Prostate gland (tissue), 2 donors: ENCODE results near the gene COA5. TPM values are rescaled to one million over a fixed set of nuclear protein-coding genes. Genes with fewer than 3 reads are reported as not detected.

Experiments used
- DNase-seq: peaks from one replicate; pipeline ENCODE4 v3.0.0-alpha.2; 2019; ENCODE audit warnings: low spot score
- H3K27ac ChIP-seq, 2 donors: fragments of 200-600 bp; sonication (generic); 2 replicates each; pipeline ENCODE4 v1.5.1; 2017 to 2019
- H3K27me3 ChIP-seq: fragments of 200-600 bp; sonication (generic); replicated peaks from 2 replicates; pipeline ENCODE4 v1.5.1; 2019; ENCODE audit not compliant: insufficient read depth
- H3K36me3 ChIP-seq, 2 donors: fragments of 200-600 bp; sonication (generic); 1 replicate in 1 of 2; 2 replicates in 1 of 2; pipeline versions ENCODE4 v1.5.1 to v1.8.1; 2017 to 2019
- H3K4me1 ChIP-seq: fragments of 200-600 bp; sonication (generic); replicated peaks from 2 replicates; pipeline ENCODE4 v1.5.1; 2019
- H3K4me3 ChIP-seq, 2 donors: fragments of 200-600 bp; sonication (generic); 2 replicates each; pipeline ENCODE4 v1.5.1; 2017 to 2019
- H3K9me3 ChIP-seq: fragments of 200-600 bp; sonication (generic); 2 replicates; pipeline ENCODE4 v1.5.1; 2017
- POLR2A ChIP-seq: fragments of 450-650 bp; IDR thresholded peaks from one replicate; pipeline ENCODE4 v1.6.1; 2016; ENCODE audit warnings: antibody characterized with exemption, mild to moderate bottlenecking
- POLR2AphosphoS5 ChIP-seq: sonication (generic); formaldehyde crosslinking; IDR thresholded peaks from one replicate; pipeline ENCODE4 v1.6.1; 2017; ENCODE audit warnings: antibody characterized with exemption
- WGBS: methylation state at CpG from one replicate; pipeline ENCODE4 v1.1.5; 2018; 5-methylcytosine and 5-hydroxymethylcytosine counted together
- intact Hi-C: fragments of 100-400 bp; cut with DNase I; formaldehyde crosslinking; loops from one replicate; pipeline ENCODE4 v1.14.2; 2022
- total RNA-seq, 2 donors: library from RNA; depleted of rRNA; stranded (reverse); fragments of >200 nt; gene quantifications; one replicate each; pipeline ENCODE4 v1.1.0, GENCODE V29; 2016
- TF ChIP-seq, protein P1 (sequence below), 4 experiments: fragments of 200-600 bp in 2 of 4; fragments of 450-650 bp in 2 of 4; sonication (generic) in 2 of 4; IDR thresholded peaks; 1 replicate in 3 of 4; 2 replicates in 1 of 4; pipeline ENCODE4 v1.5.1; 2016 to 2019; ENCODE audit warnings: antibody characterized with exemption in 4 of 4, mild to moderate bottlenecking in 2 of 4, moderate library complexity in 2 of 4

Gene COA5
- total RNA-seq, 2 donors from 2014 or later, result 34.9 to 41.6 TPM

DNA sequence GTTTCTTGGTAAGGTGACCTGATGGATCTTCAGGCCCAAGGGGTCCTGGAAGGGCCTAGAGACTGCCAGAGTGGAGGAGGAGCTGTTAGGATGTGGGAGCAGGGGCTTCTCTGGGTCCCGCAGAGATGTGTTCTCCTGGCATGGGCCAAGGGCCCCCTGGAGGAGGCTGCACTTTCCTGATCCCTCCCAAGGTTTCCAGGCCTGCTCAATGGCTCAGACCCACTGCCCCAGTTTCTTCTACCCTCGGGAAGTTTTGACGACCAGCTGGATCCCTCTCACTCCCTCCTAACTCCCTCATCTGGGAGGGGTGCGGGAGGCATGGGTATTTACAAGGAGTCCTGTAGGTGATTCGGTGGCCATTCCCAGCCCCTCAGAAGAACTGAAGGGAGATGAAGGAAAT is 36.1 kb downstream of the COA5 start:
- Histone ChIP-seq H3K27me3 (no peaks in the 10 kb centered on the region), H3K4me1 (no peaks in the 10 kb centered on the region), H3K27ac (no peak overlapping the region), H3K9me3 (no peaks in the 10 kb centered on the region), H3K36me3 (peaks cover 3 to 8% of the 10 kb centered on the region in 2 donors), H3K4me3 (no peak overlapping the region)
- WGBS, result 74% methylated on average over 5 of the region's 5 CpGs
- DNase-seq, result no peak
- no peak for TF ChIP-seq POLR2A
- TF ChIP-seq POLR2AphosphoS5, result no peak
- TF ChIP-seq, protein P1, sequence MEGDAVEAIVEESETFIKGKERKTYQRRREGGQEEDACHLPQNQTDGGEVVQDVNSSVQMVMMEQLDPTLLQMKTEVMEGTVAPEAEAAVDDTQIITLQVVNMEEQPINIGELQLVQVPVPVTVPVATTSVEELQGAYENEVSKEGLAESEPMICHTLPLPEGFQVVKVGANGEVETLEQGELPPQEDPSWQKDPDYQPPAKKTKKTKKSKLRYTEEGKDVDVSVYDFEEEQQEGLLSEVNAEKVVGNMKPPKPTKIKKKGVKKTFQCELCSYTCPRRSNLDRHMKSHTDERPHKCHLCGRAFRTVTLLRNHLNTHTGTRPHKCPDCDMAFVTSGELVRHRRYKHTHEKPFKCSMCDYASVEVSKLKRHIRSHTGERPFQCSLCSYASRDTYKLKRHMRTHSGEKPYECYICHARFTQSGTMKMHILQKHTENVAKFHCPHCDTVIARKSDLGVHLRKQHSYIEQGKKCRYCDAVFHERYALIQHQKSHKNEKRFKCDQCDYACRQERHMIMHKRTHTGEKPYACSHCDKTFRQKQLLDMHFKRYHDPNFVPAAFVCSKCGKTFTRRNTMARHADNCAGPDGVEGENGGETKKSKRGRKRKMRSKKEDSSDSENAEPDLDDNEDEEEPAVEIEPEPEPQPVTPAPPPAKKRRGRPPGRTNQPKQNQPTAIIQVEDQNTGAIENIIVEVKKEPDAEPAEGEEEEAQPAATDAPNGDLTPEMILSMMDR (IDR thresholded peaks at IDR 0.05), result no peak
- intact Hi-C loops, result no loop called here

DNA sequence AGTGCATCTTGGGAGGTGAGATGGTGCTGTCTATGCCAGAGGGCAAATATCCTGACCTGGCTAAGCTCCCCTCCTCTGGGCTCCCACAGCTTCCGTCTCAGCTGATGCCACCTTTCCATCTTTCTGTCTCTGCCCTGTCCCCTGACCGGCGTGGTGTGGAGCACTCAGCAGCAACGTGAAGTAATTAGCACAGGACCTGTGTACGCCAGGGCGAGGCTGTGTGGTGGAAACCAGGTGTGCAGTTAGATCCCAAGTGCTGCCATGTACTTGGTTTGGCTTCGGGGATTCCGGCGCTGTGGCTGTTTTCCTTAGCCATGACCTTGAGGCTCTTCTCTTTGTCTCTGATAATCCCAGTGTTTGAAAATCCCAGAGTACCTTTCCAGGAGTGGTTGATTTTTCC is 36.5 kb downstream of the COA5 start:
- DNase-seq, result no peak
- H3K27ac ChIP-seq, result no peak overlapping the region
- TF ChIP-seq POLR2A (no peak), POLR2AphosphoS5 (no peak)
- TF ChIP-seq, protein P1 (IDR thresholded peaks at IDR 0.05), result no peak
- H3K36me3 ChIP-seq, result peaks cover 3 to 8% of the 10 kb centered on the region in 2 donors
- H3K4me1 ChIP-seq, result no peaks in the 10 kb centered on the region
- no peaks in the 10 kb centered on the region for H3K9me3 ChIP-seq
- 96% methylated on average over 9 of the region's 9 CpGs for WGBS
- intact Hi-C loops, result no loop called here
- no peaks in the 10 kb centered on the region for H3K27me3 ChIP-seq
- no peak overlapping the region for H3K4me3 ChIP-seq

DNA sequence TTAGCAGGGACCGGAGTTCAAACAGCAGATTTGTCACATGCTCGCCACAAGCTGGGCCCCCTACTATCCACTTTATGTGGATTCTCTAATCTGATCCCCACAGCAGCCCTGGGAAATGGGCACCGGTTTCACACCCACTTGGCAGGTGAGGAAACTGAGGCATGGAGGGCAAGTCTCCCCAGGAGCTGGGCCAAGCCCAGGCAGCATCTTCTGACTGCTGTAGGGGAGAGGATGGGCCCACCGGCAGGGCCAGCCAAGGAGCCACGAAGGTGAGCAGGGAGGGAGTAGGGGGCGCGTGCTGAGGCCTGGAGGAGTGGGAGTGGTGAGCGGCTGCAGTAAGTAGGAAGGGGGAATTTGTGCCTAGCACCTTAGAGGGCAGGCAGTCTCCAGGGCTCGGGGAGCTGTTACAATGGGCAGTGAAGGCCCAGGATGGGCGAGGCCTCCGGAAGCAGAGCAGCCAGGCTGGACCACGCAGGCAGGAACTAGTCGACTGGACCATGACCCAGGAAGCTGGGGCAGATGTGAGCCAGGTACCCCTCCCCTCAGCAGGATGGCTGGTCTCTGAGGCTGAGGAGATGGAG is 37.1 kb downstream of the COA5 start:
- Histone ChIP-seq H3K36me3 (peaks cover 0 to 8% of the 10 kb centered on the region in 2 donors), H3K4me3 (no peak overlapping the region), H3K4me1 (no peaks in the 10 kb centered on the region), H3K27me3 (no peaks in the 10 kb centered on the region), H3K27ac (no peak overlapping the region), H3K9me3 (no peaks in the 10 kb centered on the region)
- DNase-seq, result no peak
- WGBS, result 93% methylated on average over 13 of the region's 13 CpGs
- intact Hi-C loops, result no loop called here
- TF ChIP-seq POLR2AphosphoS5, result no peak
- no peak for TF ChIP-seq POLR2A
- TF ChIP-seq, protein P1 (IDR thresholded peaks at IDR 0.05), result no peak

DNA sequence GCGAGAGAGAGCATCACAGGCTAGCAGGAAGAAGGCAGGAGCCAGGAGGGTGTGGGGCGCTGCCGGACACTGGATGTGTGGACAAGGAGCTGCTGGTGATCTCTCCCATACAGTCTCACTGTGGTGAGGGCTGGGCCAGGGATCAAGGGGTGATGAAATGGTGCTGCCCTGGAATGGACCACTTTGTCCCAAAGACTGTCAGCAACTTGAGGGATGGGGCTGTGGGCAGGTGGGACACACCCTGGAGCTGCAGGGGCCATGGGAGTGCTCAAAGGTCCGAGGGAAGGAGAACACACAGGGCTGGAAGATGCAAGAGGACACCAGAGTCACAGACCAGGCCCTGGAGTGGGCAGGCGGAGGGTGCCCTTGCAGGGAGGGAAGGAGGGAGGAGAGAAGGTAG is 38.0 kb downstream of the COA5 start:
- Histone ChIP-seq H3K27me3 (no peaks in the 10 kb centered on the region), H3K4me3 (no peak overlapping the region), H3K4me1 (no peaks in the 10 kb centered on the region), H3K9me3 (no peaks in the 10 kb centered on the region), H3K27ac (no peak overlapping the region), H3K36me3 (peaks cover 0 to 8% of the 10 kb centered on the region in 2 donors)
- intact Hi-C loops, result no loop called here
- 95% methylated on average over 5 of the region's 5 CpGs for WGBS
- no peak for TF ChIP-seq POLR2AphosphoS5
- no peak for TF ChIP-seq POLR2A
- TF ChIP-seq, protein P1 (IDR thresholded peaks at IDR 0.05), result no peak
- no peak for DNase-seq

DNA sequence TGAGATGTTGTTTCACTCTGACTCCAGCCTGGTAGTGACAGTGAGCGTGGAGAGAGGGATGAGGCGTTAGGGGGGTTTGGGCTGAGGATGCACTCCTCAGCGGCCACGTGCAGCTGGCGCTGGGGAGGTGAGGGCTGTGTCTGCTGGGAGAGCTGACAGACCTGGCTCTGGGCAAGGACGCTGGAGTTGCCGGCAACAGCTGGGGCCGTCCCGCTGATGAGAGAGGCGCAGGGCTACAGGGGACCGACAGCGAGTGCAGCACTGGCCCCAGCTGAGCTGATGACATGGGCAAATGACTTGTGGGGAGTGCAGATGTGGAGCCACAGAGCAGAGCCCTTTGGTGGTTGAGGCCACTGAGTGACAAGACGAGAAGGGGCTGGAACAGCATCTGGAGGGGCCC is 38.4 kb downstream of the COA5 start:
- no peak overlapping the region for H3K27ac ChIP-seq
- no peak for TF ChIP-seq POLR2AphosphoS5
- no peak for TF ChIP-seq POLR2A
- TF ChIP-seq, protein P1 (IDR thresholded peaks at IDR 0.05), result no peak
- no peak for DNase-seq
- H3K27me3 ChIP-seq, result no peaks in the 10 kb centered on the region
- no peaks in the 10 kb centered on the region for H3K9me3 ChIP-seq
- intact Hi-C loops, result no loop called here
- H3K36me3 ChIP-seq, result peaks cover 0 to 8% of the 10 kb centered on the region in 2 donors
- no peak overlapping the region for H3K4me3 ChIP-seq
- no peaks in the 10 kb centered on the region for H3K4me1 ChIP-seq
- WGBS, result 94% methylated on average over 13 of the region's 13 CpGs
